K562 (cell line): ENCODE data around the gene P2RY8. TPM values are rescaled to one million over a fixed set of nuclear protein-coding genes. Genes with fewer than 3 reads are reported as not detected.

ENCODE experiments used
- FOSL1 ChIP-seq: fragments of 200-800 bp; sonication (Bioruptor generic); conservative IDR thresholded peaks from 2 replicates; pipeline ENCODE4 v1.6.1; 2016; ENCODE audit warnings: missing genetic modification characterization, missing compliant biosample characterization
- HCFC1 ChIP-seq: IDR thresholded peaks from 2 replicates; pipeline ENCODE4 v1.6.1; 2012; ENCODE audit warnings: low read depth, low read length, improper control_type of control experiment
- IRF2 ChIP-seq: sonication (generic); formaldehyde crosslinking; IDR thresholded peaks from 2 replicates; pipeline ENCODE4 v1.8.1; 2022; ENCODE audit warnings: mild to moderate bottlenecking, missing genetic modification reagents
- KAT2B ChIP-seq: IDR thresholded peaks from one replicate; pipeline ENCODE4 v1.6.1; 2012; ENCODE audit warnings: low read depth, mild to moderate bottlenecking, control low read depth, inconsistent platforms, low read length, moderate library complexity
- VEZF1 ChIP-seq: fragments of 200-800 bp; sonication (Bioruptor generic); IDR thresholded peaks from 2 replicates; pipeline ENCODE4 v1.6.1; 2017; ENCODE audit warnings: missing genetic modification characterization, missing compliant biosample characterization
- ZBTB40 ChIP-seq, 2 experiments: fragments of 450-650 bp in 1 of 2; sonication (generic) in 1 of 2; formaldehyde crosslinking in 1 of 2; IDR thresholded peaks; 2 replicates each; pipeline versions ENCODE4 v1.7.1 to v1.9.0; 2016 to 2022; ENCODE audit warnings: inconsistent platforms in 1 of 2, mild to moderate bottlenecking in 1 of 2, missing genetic modification reagents in 1 of 2
- ZNF589 ChIP-seq: fragments of 200-800 bp; sonication (Bioruptor generic); IDR thresholded peaks from 2 replicates; pipeline ENCODE4 v1.6.1; 2016; ENCODE audit warnings: low read depth, missing genetic modification characterization, missing compliant biosample characterization
- polyA plus RNA-seq, 8 experiments: library from polyadenylated mRNA; depleted of rRNA in 4 of 8; stranded (reverse) in 5 of 8; unstranded in 3 of 8; fragments of >200 nt; fragmentation: Nextera tagmentation in 2 of 8; fragmentation: Illumina TruSeq in 1 of 8; extraction: Ambion mirVana in 2 of 8; extraction: Trizol in 1 of 8; gene quantifications; 2 replicates each; pipeline versions ENCODE4 v1.2.1 to v1.2.3, GENCODE V29; 2011 to 2014; ENCODE audit warnings: inconsistent platforms in 1 of 8, missing spikeins in 1 of 8
- total RNA-seq, 7 experiments: library from RNA; depleted of rRNA in 6 of 7; stranded (reverse); fragments of >200 nt in 6 of 7; fragmentation: Illumina TruSeq in 2 of 7; extraction: Trizol in 2 of 7; gene quantifications; 2 replicates each; pipeline versions ENCODE4 v1.2.1 to v1.2.3, GENCODE V29; 2011 to 2021; ENCODE audit warnings: low replicate concordance in 1 of 7

The P2RY8 gene
- total and polyA plus RNA-seq, 9 of the 15 experiments (the other 6 are each of a cell fraction or from before 2014, with no cell fraction given) = 0.04 to 0.69 (median 0.08) TPM; not detected in 3

- no peak for TF ChIP-seq HCFC1
- TF ChIP-seq VEZF1 (CRISPR knock-in tag) = no peak
- no peak for TF ChIP-seq KAT2B
- no peak for TF ChIP-seq IRF2 (CRISPR knock-in tag)
- no peak for TF ChIP-seq ZBTB40 (IDR thresholded peaks at IDR 0.05)
- TF ChIP-seq ZBTB40 (CRISPR knock-in tag; IDR thresholded peaks at IDR 0.05) = no peak
- no peak for TF ChIP-seq FOSL1 (tag)
- no peak for TF ChIP-seq ZNF589 (CRISPR knock-in tag)
Measured at GRCh38 chrX:1496076-1496475, 40.9 kb downstream of the P2RY8 start (continued).
